ACHN (cell line): ENCODE data around the gene ASTN2.
"Not testable (repeated sequence)": the region's sequence is repeated elsewhere in the genome, so short reads cannot be mapped to it uniquely, and the experiment has no call there.

ENCODE experiments used
- DNase-seq: peaks from one replicate; pipeline ENCODE4 v3.0.0-alpha.2; 2015
- in situ Hi-C: cut with HindIII; loops from 2 replicates; pipeline ENCODE4 v1.10.0; 2017; ENCODE audit warnings: low sequenced_read_pairs, low pct_ligation_motif_present, low pct_unique_long_range_greater_than_20kb

ASTN2 gene

DNA sequence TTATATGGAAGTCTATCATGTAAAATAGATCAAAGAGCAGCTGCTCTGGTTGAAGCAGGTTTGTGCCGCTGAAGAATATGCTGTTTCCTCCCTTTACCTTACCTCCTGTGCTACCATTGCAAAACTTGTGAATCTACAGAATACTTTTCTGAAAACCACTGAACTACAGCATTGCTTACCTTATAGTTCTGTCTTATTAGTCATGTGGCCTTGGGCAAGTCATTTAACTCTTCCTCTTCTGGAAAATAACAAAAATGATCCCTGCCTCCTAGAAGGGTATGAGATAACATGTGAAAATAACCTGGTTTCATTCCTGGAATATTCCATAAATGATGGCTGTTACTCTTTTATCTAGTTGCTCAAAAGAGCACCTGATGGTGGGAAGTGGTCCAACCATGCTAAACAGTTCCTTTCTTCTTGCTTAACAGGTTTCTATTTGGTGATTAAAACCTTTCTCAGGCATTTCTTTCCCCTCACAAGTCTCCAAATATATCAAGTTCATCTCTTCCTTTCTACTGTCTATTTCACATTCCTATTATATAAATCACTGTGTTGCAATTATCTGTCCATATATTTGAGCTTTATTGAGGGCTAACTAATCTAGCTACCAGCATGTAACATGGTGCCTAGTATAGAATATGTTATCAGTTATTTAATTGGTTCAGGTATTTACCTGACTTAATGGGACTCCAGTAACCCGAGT is 712.8 kb downstream of the ASTN2 start:
- in situ Hi-C loops, result no loop called here
- no peak for DNase-seq

DNA sequence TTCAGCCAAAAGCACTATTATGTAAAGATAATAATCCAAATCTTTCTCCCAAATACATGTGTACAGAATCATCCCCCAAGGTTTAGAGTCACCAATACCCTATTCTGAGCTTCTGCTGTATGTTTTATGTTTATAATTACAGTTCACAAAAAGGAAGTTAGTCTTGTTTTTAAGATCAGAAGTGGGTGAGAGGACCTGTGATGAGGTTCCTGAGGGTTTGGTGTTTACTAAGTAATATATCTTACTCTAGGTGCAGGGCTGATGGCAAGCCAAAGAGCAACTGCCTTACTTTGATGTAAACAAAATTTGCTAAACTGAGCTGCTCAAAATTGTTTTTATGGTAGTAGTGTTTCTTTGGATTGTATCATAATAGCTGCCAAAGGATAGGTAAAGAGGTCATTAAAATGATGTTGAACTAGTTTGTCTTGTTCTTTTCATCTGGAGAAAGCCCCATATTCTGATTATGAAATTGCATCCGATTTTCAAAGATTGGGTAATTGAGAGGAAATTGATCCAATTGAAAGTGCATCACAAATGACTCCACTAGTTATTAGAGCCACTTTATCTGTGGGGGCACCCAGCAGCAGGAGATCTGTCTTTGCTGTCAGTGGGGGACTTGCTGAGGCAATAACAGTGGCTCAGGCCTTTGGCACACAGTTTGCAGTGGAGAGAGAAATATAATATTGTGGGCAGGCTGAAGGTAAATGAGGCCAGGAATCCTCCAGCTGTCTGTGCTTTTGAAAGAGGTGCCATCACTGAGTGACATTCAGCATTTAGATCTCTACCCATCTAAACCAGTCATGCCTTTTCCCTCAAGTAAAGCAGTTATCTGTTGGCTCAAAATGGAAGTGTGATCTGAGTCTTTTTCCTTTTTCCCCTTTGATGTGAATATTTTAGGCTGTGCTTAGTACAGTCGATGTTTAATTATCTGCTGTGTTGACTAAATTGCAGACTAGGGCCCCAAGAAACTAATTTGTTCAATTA is 713.7 kb downstream of the ASTN2 start:
- in situ Hi-C loops, result no loop called here
- DNase-seq, result no peak

DNA sequence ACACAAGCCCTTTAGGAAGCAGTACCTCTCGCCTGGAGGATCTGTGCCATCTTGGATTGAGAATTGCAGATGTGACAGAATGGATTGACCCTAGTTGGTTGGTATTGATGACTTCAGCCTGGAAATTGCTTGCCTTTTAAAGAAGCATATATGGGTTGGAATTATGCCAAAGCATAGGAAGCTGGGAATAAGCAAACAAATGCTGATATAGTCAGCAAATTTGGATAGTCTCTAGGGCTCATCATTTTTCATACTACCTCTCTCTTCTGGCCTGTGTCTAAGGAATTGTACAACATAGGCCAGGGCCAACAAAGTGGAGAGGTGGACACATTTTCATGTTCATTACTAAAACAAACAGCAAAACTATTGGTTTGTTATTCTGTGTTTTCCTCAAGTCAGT is 714.6 kb downstream of the ASTN2 start:
- no peak for DNase-seq
- in situ Hi-C loops, result no loop called here

DNA sequence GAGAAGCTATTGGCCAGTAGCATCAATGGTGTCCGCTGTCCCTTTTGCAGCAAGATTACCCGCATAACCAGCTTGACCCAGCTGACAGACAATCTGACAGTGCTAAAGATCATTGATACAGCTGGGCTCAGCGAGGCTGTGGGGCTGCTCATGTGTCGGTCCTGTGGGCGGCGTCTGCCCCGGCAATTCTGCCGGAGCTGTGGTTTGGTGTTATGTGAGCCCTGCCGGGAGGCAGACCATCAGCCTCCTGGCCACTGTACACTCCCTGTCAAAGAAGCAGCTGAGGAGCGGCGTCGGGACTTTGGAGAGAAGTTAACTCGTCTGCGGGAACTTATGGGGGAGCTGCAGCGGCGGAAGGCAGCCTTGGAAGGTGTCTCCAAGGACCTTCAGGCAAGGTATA is 717.0 kb downstream of the ASTN2 start:
- DNase-seq, result no peak
- in situ Hi-C loops, result no loop called here

DNA sequence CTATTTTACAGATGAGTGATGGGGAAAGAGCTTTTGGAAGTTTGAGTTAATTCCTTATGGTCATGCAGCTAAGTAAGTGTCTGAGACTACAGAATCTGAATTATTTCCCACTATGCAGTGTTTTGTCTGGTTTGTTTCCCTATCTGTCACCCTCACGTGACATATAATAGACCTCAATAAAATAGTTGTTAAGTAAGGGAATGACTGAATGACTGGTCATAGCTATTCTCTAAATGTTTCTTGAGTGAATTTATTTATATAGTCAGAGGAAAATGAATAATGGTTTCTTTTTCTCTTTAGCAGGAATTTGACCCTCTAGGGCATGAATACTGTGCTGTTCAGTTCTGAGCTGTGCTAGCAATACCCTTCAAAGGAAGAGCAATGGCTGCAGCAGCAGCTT is 717.5 kb downstream of the ASTN2 start:
- DNase-seq, result no peak
- in situ Hi-C loops, result no loop called here

DNA sequence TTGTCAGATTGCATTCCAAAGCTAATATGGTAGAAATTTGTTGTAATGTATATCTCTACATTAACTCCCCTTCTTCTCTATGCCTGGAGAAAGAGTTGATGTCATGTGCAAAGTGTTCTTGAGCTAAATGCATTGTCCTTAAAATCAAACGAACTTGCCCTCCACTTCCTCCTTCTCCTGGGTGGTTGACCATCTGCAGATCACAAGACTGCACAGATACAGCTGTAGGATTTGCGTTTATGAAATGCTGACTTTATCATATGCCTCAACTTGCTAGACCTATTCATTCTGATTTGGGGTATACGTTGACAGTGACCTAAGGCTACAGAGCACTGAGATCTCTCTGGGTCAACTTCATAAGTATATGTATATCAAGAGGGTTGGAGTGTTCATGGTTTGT is 719.4 kb downstream of the ASTN2 start:
- DNase-seq, result no peak
- in situ Hi-C loops, result no loop called here

DNA sequence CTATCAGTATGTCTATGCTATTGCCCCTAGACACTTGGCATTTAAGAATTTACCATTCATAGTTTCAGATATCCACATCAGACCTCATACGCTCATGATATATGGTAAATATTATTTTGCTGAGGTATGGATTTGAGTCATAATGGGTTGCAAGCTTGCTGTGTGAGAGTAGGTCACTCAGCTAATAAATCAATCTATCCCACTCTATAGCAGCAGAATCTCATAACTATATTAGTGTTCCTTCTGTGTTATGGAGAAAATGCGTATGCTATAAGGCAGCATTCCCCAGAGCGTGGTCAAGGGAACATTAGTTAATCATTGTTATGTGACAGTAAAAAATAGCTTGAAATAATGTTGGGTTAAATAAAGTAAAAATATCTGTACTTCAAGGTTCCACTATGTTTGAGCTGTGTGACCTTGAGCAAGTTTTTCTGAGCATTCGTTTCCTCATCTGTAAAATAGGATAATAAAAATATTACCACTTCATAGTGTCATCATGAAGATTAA is 720.0 kb downstream of the ASTN2 start:
- in situ Hi-C loops, result no loop called here
- DNase-seq, result no peak

DNA sequence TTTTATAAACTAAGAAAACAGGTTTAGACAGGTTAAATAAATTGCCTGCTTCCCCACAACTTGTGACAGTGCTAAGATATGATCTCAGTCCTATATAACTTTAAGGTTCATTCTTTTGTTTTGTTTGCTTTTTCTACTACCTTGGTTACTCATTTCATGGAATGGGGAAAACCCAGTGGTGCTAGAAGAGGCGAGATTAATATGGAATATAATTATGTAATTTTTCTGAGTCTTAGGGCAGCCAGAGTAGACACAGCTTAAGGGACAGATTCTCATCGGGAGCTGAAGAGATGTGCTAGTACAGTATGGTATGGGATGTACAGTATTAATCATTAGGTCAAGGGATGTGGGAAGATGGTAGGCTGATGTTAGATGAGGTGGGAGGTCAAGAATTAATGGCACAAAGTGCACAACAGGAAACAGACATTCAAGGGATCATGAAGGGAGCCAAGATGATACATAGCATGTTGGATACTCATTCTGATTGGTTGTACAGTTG is 721.6 kb downstream of the ASTN2 start:
- DNase-seq, result no peak
- in situ Hi-C loops, result no loop called here

DNA sequence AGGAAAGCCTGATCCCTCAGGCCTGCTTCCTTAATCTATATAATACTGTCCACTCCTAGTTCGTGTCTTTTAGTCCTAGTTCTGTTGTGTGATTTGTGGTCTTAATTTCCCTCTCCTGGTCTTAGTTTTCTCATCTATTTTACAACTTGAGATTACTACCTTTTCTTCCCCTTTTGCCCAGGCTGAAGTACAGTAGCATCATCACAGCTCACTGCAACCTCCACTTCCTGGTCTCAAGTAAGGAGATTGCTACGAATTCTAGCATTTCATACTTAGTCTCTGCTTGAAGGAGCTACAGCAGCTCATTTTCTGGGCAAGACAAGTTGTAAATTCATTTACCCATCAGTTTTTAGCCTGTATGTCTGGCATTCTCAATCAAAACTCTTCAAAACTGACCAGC is 722.2 kb downstream of the ASTN2 start:
- no peak for DNase-seq
- in situ Hi-C loops, result no loop called here

DNA sequence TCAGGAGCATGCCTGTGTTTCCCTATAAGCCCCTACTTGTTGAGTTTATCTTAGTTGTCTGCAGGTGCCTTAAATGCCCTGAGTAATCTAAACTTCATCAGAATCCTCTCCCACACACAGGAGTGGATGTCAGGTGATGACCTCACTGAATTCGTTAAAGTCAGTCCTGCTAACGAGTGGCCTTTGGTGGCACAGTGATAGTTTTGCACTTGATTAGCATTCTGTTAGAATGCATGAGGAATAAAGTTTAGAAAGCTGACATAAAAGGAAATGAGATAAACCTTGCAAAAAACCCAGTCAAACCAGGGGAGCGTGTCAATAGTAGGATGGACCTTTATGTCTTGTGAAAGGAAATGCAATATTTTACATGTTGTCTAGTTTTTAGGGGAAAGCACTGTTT is 723.2 kb downstream of the ASTN2 start:
- in situ Hi-C loops, result no loop called here
- no peak for DNase-seq

DNA sequence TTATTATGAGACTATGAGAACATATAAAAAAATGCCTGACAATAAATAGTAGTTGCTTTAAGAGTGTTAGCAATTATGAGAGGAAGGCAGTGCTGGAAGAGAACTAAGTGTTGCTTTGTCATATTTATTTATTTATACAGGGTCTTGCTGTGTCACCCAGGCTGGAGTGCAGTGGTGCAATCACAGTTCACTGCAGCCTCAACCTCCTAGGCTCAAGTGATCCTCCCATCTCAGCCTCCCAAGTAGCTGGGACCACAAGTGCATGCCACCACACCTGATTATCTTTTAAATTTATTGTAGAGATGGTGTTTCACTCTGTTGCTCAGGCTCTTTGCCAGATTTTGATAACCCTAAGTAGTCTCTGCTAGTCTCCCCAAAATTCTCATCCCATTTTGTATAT is 724.1 kb downstream of the ASTN2 start:
- in situ Hi-C loops, DNase-seq: not testable (repeated sequence)

DNA sequence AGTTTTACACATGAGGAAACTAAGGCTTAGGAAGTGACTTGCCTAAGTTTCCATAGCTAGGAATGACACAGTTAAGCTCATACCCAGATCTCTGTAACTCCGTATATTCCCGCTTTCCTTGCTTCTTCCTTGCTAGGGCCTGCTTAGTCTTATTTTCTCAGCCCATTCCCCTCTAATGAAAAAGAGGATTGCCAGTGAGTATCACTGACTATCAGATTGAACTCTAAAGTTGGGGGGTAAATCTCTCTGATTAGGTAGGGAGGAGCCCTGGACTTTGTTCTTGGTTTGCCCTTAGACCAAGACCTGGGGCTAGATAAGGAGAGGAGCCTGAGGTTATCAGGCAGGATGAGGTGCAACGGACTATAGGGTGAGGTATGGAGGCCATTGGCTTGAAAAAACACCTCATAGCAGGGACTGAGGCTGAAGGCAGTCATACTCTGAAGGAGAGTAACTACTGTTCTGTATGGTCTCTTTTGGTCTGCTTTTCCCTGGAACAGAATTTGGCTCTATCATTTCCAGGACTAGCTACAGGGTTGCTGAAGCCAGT is 725.3 kb downstream of the ASTN2 start:
- in situ Hi-C loops, result no loop called here
- DNase-seq, result no peak

DNA sequence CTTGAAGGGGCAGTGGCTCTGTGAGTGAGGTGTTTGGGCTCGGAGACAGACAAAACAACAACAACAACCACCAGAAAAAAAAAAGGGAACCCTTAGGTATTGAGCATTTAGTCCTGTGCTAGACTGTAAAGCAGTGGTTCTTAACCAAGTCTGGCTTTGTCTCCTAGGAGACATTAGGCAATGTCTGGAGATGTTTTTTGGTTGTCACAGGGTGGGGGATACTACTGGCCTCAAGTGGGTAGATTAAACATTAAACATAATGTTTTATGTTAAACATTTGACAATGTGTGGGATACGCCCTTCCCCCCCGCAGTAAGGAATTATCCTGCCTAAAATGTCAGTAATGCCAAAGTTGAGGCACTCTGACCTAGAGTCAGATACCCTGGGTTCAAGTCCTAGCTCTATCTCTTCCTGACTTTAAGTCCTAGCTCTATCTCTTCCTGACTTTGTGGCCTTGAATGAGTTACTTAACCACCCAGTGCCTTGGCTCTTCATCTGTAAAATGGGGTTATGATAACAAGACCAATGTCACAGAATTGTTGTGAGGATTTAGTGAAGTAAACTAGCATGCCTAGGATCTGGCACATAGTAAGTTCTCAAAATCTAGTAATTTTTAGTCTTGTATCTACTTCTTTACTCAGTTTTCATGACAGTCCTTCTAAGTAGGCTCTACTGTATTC is 725.9 kb downstream of the ASTN2 start:
- in situ Hi-C loops, result no loop called here
- no peak for DNase-seq

DNA sequence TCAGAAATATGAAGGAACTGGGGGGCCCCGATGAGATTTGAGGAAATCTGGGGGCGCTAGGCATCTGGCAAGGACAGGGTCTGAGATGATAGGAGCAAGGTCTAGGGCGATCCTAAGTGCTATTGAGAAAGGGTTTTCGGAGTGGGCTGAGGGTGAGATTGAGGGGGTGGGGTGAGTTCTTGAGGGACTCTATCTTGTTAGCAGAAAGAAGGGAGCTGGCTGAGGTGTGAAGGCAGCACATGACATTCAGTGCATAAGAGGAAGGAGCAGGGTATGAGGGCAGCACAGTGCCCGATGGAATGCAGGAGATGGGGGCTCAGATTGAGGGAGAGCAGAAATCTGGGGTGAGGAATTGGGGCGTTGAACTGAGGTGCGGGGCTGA is 727.1 kb downstream of the ASTN2 start:
- in situ Hi-C loops, result no loop called here

DNA sequence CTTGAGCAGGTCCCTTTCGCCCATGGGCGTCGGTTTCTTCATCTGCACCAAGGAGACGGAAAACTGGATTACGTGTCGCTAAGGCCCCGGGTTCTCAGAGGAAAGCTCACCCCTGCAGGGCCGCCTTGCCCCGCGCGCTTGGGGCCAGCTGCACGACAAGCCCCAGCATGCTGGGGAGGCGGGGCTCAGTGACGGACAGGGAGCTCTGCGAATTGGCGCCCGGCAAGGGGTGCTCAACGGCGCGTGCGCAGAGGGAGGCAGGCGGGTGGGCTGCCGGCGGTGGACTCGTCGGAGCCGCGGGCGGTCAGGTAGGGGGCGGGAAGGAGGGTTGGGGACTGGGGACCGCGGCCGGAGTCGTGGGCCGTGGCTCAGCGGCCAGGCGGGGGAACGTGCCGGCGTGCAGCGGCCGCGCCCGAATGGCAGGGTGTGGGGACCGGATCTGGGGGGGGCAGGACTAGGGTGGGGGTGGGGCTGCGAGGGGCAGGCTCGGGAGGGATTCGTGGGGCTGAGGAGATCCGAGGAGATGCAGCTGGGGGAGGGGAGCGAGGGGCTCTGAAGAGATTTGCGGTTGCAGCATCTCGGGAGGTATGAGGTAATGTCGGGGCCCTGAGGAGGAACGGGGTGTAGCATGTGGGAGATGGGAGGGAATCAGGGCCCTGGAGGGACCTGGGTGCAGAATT is 727.6 kb downstream of the ASTN2 start, which contains the start of gene TRIM32:
TRIM32 (plus strand) TSS at position 232 of the 680 bp plus-strand sequence. CDS start 10,438 bp downstream, outside the sequence.
- peak; percentile 88 for DNase-seq
- in situ Hi-C loops, result no loop called here

More for the DNA sequence above, 727.1 kb downstream of the ASTN2 start:
- peak; percentile 5 for DNase-seq

DNA sequence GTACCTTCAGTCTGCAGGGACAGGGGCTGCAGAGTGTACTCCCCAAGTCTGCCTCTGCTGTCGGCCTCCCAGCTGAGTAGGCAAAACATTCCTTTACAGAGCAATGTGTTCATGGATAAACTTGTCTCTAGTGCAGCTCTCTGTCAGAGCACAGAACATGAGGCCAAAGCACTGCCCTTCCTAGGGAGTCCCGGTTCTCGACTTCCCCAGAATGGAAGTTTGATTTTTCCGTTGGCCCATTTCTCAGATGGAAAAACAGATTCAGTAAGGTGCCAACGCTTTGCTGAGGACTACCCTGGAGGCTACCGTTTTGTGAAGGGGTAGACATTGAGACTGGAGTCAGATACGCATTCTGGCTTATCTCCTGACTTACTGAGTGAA is 728.2 kb downstream of the ASTN2 start:
- in situ Hi-C loops, result no loop called here
- DNase-seq, result peak; percentile 24

DNA sequence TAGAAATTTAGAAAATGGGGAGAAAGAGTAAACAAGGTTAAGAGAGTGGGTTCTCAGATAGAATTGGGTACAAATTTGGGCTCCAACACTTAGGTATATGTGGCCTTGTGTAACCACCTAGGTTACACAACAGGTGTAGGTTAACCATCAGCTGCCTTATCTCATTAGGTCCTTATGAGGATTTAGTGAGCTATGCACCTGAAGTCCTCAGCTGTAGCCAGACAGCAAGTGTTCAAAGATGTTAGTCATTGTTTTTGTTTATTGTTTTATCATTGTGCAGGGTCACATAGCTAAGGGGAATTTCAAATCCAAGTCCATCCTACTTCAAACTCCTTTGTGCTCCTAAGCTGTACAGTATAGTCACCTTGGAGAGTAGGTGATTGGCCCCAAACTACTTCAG is 728.7 kb downstream of the ASTN2 start:
- in situ Hi-C loops, result no loop called here
- DNase-seq, result no peak

DNA sequence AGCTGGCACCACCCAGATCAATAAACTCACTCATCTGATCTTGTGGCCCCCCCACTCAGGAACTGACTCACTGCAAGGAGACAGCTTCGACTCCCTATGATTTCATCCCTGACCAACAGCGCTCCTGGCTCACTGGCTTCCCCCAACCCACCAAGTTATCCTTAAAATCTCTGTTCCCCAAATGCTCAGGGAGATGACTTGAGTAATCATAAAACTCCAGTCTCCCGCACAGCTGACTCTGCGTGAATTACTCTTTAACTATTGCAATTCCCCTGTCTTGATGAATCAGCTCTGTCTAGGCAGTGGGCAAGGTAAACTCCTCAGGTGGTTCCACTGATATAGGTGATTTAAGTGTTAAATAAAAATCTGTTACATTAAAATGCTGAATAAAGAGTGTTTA is 729.7 kb downstream of the ASTN2 start:
- in situ Hi-C loops, result no loop called here
- DNase-seq, result peak; percentile 4
